NCI-H1105 treated with DMSO at 0.1 percent for 48 hours (cell line): ENCODE data around the gene TRIP4.
"Not testable (repeated sequence)": the region's sequence is repeated elsewhere in the genome, so short reads cannot be mapped to it uniquely, and the experiment has no call there.

Source experiments
- DNase-seq: peaks from one replicate; lab custom pipeline; 2025; lab: John Stamatoyannopoulos, UW

TRIP4 gene

DNA sequence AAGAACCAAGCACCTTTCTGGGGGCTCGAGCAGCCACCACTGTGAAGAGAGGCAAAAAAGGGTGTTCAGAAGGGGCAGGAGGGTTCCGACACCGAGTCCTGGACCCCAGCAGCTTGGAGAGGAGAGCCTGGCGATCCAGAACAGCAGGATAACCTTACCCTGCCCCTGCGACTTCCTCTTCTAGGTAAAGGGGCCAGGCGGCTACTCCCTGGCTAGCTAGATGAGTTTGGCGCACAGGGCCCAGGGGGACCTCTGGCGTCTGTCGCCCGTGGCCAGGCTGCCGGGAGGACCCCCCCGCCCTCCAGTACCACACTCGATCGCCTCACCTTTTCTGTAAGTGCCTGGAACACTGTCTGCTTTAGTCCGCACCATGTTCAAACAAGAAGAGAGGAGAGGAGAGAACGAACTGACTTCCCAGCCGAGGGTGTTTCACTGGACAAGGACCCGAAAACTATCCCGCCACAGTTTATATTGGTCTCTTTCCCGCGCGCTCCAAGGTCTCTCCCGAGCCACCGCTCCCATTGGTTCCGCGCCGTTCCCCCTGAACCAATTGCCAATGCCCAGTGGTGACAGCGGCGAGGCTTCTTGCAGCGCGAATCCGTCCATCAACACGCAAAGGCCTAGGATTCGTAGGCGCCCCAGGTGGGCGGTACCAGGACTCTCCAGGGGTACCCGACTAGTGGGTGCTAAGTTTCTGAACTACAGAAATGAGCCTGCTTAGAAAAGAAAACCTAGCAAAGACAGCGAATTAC, 6.5 kb upstream of the TRIP4 start, which contains the start of gene PCLAF:
Gene PCLAF, minus strand, starts transcription at position 442 of the 752 bp plus-strand sequence. Its CDS starts 70 bp downstream, at position 372.
- peak; percentile 99 for DNase-seq

DNA sequence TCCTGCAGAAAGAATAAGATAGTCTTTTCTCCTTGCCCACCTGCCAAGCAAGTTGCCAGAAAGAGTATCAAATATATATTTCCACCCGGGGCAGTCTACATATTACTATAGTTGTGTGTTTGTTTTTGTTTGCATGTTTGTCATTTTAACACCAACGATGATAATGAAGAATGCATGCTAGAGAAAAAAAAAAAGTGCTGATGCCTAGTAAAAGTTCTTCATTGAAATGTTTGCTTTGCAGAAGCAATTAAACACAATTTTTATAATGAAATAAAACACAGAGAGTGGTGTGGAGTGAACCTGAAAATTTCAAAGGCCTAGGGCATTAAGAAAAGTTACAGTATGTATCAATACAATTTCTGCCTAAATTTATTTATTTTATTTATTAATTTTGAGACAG, 3.9 kb upstream of the TRIP4 start:
- no peak for DNase-seq

DNA sequence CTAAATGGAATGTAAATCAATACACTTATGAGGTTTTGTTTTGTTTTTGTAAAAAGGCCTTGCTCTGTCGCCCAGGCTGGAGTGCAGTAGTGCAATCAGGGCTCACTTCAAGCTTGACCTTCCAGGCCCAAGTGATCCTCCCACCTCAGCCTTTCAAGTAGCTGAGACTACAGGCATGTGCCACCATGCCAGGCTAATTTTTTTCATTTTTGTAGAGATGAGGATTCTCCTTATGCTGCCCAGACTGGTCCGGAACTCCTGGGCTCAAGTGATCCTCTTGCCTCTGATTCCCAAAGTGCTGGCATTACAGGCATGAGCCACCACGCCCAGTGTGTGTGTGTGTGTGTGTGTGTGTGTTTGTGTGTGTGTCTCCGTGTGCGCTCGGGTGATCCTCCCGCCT, 1.3 kb upstream of the TRIP4 start:
- no peak for DNase-seq

DNA sequence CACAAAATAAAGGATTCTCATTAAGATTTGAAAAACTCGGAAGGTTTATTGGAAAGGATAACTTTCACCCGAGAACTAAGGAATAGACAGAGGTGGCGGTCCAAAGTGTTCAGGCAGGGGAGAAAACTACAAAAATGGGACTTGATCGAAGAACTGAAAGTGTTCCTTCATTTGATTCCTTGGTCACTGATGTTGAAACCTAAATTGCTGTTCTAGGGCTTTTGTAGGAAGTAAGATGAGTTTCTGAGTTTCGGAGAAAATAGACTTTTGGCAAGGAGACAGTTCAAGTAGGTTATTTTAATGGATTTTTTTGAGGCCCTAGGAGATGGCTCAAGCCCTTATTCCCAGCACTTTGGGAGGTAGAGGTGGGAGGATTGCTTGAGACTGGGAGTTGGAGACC, 1.4 kb downstream of the TRIP4 start:
- no peak for DNase-seq

DNA sequence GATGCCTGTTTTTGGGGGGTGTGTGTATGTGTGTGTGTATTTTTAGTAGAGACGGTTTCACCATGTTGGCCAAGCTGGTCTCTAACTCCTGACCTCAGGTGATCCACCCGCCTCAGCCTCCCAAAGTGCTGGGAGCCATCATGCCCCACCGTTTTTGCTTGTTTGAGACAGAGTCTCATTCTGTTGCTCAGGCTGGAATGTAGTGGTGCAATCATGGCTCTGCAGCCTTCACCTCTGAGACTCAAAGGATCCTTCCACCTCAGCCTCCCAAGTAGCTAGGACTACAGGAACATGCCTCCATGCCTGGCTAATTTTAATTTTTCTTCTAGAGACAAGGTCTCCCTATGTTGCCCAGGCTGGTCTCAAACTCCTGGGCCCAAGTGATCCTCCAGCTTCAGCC, 4.8 kb downstream of the TRIP4 start:
- not testable (repeated sequence) for DNase-seq

DNA sequence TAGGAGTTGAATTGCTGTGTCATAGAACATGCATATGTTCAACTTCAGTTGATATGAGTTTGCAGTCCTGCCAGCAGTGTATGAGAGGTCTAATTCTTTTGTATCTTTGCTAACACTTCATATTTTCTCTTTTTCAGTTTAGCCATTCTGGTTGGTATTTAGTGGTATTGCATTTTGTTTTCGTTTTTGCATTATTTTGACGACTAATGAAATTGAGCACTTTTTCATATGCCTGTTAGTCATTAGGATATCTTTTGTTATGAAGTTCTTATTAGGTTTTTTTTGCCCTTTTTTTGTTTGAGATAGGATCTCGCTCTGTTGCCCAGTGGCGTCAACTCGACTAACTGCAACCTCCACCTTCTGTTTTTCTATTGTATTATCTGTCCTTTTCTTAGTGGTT, 9.2 kb downstream of the TRIP4 start:
- no peak for DNase-seq

DNA sequence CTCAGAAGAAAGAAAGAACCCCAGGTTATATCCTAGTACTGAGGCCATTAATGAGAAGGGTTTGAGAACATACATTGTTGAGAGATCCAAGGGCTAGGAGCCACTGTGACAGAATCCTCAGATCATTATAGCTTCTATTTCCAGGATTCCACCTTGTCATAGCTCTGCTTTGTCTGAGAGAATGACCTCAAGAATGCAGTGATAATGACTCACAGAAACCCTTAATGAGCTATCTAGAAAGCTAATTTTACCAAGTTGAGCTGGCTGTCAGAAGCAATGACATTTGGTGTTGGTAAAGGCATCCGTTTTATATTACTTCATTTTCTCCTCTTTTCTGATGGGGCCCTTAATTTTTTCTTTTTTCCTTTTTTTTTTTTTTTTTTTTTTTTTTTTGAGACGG, 10.9 kb downstream of the TRIP4 start:
- DNase-seq = no peak

DNA sequence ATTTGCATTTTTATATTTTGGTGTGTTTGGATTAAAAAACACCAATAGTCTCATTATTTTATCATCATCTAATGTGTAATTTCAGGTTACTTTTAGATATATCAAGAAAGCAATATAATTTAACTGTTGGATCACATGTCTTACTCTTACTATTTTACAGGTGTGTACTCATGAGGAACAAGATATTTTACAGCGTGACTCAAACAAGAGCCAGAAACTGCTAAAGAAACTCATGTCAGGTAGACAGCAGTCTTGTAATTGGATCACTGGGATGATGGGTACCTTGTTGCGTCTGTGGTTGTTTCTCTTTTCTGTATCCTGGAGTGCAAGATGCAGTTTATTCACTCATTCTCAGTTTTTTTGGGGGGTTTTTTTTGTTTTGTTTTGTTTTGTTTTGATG, 12.9 kb downstream of the TRIP4 start:
- DNase-seq = no peak

DNA sequence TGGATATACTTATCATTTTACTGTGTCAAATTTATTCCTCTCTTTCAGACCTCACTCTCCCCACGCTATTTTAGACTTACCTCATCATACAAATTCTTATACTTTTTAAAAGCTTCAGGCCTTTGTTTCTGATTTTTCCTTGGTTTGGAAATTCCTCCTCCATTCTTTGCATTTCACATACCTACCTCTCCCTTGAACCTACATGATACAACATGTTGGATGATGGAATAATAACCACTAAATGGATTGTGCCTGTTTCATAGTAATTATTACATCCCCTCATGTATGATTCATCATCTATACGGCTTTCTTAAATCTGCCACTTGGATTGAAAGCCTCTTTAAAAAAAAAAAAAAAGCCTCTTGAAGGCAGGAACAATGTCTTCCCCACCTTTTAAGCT, 24.6 kb downstream of the TRIP4 start:
- no peak for DNase-seq

DNA sequence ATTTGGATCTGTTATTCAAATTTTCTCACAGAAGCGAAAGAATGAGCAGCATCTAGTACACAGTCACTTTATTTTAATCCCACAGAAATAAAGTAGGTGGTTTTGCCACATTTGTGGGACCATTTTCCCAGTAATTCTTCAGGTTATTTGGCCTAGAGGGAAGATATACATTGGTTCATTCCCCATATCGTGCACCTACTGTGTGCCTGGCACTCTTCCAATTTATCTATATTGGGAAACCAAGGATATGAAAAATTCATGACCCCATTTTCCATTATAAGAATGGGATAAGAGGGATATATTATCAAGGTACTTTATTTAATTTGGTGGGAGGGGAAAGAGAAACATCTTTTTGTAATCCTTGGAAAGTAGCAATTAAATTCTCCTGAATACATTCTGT, 35.1 kb downstream of the TRIP4 start:
- DNase-seq = no peak

DNA sequence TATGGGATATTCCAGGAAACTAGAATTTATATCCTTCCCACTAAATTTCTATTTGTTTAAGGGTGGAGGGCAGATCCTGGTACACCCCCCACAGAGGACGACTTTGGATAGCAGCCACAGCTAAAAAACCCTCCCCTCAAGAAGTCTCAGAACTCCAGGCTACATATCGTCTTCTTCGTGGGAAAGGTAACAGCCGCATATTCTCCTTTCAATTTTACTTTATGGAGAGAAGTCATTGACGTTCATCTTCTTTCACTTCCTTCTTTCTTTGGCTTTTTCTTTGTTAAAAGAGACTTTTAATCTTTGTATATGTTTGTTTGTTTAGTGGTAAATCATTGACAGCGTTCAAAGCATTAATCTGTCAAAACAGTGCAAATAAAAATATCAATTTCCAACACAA, 36.3 kb downstream of the TRIP4 start:
- no peak for DNase-seq

DNA sequence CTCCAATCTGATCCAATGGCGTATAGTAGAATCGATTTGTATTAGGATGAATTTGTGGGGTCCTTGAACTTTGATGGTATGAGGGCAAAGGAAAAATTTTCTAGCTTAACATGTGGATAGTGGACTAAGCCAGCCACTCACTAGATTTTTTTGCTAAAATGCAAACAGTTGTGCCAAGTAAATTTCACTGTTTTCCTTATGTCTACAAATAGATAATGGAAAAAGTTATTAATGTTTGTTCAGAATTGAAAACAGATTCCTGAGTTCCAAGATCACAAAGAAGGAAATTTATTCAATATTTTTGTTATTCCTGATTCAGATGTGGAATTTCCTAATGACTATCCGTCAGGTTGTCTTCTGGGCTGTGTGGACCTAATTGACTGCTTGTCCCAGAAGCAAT, 37.6 kb downstream of the TRIP4 start:
- no peak for DNase-seq

DNA sequence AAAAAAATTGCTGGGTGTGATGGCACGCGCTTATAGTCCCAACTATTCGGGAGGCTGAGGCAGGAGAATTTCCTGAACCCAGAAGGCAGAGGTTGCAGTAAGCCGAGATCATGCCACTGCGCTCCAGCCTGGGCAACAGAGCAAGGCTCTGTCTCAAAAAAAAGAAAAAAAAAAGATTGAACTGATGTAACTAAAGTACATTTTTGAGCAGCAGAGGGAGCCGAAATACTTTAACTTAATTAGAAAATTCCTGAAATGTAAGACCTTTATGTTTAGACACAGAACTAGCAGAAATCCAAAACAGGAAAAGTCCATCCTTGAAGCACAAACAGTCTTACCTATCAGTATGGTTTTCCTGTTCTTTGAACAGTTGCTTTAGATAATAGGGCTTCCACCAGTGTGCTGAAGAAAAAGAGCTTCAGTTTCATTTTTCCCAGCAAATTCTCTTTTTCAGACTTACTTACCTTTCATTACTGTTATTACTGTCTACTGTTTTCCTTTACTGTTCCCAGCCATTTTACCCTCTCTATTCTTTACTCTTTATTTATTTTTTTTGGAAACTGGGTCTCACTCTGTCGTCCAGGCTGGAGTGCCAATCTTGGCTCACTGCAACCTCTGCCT, 39.3 kb downstream of the TRIP4 start:
- peak; percentile 80 for DNase-seq

DNA sequence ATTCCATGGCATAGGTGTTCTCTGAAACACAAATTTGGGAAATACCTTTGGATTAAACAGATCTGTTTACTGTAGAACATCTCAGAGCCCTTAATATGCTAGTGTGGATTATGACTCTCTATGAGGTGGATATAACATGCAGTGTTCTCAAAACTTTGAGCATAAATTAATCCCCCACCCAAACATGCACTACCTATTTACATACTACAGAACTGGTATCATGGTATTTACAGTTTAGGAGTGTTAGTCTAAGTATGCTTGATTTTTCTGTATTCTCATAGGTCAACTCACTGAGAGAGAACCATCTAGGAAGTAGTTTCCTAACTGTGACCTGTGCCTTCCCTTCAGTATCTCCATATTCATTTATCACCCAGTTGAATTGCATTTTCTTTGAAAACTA, 41.8 kb downstream of the TRIP4 start:
- DNase-seq = no peak

DNA sequence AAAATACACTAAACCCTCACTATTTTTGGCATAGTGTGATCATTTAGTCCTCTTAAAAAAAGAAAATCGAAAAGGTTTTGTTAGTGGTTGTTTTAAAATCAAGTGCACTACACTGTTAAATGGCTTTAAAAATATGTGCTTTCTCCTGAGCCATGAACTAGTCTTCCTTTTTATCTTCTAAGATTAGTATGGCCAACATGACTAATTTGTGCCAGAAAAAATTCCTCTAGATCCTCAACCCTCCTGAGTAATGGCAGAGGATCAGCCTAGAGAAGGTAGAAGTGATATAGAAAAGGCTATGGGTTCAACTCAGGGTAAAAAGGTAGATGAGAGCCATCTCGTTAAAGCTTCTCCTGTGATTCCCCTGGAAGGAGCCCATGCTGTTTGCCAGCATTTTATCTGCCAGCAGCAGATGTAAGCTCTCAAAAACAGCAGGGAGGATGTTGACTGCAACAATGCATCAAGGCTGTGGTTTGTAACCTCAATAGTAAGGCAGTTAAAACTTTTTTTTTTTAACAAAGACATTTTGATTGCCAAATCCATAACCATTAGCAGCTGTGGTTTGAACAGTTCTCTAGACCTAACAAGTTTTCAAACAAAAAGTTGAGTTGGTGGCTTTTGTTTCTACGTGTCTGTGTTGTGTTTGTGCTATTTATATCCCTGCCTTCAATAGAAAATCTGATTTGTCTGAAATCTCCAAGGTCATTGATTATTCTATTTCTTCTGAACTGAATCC, 42.5 kb downstream of the TRIP4 start:
- peak; percentile 48 for DNase-seq

DNA sequence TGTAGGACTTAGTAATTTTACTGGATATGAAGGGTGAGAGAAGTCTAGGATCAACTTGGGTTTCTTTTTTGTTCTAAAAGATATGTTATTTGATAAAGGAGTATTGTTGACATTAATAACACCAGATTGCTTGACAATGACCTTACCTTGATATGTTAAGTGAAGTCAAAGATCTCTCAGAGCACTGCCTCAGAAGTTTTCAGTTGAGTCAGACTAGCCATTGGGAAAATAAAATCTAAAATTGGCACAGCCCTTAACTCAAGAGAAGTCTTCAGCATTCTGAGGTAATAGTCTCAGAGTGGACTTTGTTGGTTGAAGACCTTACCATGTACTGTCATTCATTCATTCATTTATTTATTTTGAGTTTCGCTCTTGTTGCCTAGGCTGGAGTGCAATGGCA, 50.3 kb downstream of the TRIP4 start:
- no peak for DNase-seq

DNA sequence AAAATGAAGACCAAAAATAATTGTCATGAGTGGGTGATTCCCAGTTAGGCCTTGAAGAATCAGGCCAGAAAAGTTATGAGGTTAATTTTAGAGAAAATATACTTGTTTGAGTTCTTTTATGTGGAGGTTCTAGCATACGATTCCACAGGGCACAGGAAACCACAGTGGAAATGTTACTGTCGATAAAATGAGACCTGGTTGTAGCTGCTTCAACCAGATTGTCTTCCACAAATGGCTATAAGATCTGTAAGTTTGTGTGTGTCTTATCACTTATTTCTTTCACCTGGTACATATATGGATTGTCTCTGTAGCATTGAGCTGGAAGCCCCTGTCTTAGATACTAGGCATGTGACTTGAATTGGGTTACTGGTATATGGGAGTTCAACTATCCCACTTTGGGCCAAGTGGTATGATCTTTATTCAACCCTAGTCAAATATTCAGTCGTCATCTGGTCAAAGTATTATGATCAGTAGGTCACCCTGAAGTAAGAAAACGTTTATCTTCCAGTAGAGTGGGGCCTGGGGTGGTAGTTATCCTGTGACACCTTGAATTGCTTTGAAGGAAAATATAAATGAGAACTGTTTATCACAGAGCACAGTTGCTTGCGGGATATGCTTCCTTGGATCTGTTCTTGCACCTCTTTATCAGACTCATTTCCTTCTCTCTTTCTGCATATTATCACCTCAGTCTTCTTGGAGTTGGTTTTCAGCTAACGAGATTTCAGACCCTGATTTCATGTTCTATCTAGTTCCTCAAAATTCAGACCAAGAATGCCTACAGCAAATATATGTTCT, 51.2 kb downstream of the TRIP4 start:
- DNase-seq = no peak

DNA sequence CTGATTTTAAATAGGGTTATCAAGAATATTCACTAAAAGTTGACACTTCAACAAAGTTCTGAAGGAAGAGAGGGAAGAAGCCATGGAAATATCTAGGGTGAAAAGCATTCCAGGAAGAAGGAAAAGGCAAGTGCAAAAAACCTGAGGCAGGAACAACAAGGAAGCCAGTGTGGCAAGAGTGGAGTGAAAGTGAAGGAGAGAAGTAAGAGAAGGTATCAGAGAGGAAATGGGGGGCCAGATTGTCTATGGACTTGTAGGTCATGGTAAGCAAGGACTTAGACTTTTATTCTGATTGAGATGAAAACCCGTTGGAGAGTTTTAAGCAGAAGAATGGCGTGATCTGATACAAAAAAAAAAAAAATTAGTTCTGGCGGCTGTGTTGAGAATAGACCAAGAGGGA, 54.2 kb downstream of the TRIP4 start:
- DNase-seq = no peak

DNA sequence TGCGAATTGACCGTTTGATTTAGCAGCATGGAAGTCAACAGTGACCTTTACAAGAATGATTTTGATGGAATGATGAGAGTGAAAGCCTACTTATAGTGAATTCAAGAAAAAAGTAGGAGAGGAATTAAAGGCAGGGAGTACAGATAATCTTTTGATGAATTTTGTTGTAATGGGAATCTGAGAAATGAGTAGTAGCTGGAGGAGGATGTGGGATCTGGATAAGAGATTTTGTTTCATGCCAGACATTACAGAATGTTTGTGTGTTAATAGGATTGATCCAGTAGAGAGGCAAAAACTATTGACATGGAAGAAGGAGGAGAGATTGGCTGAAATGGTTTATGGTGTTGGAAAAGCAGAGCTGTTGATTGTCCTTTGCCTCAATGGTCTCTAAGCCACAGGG, 55.4 kb downstream of the TRIP4 start:
- no peak for DNase-seq

DNA sequence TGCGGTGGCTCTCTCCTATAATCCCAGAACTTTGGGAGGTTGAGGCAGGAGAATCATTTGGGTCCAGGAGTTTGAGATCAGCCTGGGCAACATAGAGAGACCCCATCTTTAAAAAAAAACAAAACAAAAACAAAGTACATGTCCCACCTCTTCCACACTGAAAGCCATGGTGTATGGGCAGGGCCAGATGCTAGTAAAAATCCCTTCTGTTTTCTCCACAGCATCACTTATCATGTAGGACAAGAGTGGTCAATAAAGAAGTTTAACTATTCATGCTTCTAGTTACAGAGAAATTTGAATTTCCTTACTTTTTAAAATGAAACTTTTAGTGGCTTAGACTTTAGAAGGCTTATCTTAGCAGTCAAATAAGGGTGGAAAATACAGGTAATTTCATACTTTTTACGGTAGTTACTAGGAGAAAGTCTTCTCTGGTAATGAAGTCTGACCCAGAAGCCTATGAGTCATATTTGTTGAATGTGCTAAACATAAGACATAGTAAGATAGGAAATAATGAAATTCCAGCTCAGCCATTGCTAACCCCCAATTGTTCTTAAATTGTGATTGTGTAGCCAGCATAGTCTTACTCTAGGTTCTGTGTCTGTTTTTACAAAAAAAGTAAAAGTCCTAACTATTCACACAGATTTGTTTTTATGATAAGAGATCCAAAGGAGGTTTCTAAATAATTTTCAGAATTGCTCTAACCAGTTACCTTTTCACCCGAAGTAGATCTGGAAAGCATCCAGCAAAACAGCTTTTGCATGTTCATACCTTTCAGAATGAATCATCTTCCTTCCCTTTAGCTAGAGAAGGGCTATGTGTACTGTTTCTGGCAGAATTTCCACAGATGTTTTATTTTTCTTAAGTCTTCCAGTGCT, 56.3 kb downstream of the TRIP4 start:
- no peak for DNase-seq

DNA sequence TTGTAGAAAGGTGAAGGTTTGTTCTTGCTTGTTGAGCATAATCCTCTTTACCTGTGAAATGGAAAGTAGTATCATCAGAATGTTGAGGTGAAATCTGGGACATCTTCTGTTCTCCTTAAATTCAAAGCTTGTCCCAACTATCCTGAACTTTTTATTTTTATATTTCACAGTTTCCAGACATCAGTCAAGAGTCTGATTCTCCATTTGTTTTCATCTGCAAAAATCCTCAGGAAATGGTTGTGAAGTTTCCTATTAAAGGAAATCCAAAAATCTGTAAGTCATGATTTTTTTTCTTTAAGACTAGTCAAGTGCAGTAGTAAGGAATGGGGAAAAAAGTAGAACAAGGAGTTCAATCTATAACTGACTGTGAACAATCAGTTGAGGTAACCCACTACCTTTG, 57.2 kb downstream of the TRIP4 start:
- DNase-seq = no peak
